Stimulated activated CD4-positive, alpha-beta T cell treated with anti-CD3 and anti-CD28 coated beads, Interleukin-2, amount 100 ng/mL, for 48 hours (primary cell): ENCODE data around the gene PLXNB3.
"Not testable (repeated sequence)": the region's sequence is repeated elsewhere in the genome, so short reads cannot be mapped to it uniquely, and the experiment has no call there.

Experiments used
- DNase-seq, 2 donors: peaks; one replicate each; pipeline ENCODE4 v3.0.0-alpha.2; 2020

Gene PLXNB3

GRCh38 chrX:153763989-153764755 is at the start of gene PLXNB3:
TSS of gene PLXNB3 (plus strand) at chrX:153764249. CDS start at chrX:153765536, 1,287 bp downstream.
- peak; percentile 65 to 83 for DNase-seq

DNA sequence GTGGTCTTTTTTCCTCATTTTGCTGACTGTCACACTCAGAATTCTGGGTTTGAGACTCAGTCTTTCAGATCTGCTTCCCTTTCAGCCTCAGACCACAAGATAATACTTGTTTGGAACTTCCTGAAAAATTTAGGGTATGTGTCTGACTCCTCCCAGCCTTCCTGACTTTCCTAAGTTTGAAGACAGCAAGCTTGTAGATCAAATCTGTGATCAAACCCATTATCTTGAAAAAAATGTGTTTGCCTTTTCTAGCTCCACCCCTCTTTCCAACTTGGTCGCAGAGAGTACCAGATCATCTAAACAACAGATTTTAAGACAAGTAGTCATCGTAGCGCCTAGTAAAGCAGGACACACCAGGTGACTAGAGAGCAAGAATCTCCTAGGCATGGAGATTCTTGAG is 49.8 kb upstream of the PLXNB3 start:
- DNase-seq = no peak

DNA sequence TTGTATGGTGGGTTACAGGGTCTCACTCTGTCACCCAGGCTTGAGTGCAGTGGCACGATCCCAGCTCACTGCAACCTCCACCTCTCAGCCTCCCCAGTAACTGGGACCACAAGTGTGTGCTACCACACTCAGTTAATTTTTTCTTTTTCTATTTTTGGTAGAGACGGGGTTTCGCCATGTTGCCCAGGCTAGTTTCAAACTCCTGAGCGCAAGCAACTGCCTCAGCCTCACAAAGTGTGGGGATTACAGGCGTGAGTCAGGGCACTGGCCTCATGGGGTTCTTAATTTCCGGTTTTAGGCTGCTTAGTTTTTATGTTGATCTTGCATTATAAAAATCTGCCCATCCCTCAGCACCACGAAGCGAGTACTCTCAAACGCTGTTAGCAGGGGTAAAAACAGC is 46.6 kb upstream of the PLXNB3 start:
- no peak for DNase-seq

DNA sequence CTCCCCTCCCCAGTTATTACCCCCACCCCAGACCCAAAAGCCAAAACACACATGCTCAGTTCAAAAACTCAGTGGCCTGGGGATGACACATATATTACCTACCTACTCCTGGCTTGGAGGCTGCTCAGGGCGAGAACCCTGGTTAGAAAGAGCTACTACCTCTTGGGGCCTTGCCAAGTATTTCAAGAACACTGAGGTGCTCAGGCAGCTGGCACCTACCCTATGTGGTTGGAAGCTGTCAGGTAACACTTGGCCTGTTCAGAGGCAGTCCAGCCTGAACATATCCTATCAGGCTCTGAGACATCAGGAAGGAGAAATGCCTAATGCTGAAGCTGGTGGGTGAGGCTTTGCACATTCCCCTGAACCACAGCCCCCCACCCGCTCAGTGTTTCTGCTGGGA is 44.8 kb upstream of the PLXNB3 start:
- DNase-seq = no peak

DNA sequence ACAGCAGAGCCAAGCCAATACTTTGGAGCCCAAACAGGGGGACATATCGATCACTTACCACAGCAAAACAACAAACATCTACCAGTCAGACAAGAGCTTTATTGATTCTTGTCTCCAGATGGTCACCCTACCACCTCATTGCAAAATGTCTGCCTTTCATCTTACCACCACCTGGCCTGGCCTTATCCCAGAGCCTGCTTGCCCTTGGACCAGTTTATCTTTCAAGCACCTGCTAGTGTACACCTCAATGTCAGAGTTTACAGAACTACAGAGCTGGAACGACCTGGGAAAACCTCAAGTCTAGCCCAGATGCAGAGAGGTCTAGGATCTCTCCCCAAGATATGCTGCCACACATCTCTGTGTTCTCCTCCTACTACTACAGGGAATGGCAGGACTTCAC is 44.3 kb upstream of the PLXNB3 start:
- no peak for DNase-seq

GRCh38 chrX:153722704-153723350 is 41.2 kb upstream of the PLXNB3 start:
- DNase-seq = no peak

DNA sequence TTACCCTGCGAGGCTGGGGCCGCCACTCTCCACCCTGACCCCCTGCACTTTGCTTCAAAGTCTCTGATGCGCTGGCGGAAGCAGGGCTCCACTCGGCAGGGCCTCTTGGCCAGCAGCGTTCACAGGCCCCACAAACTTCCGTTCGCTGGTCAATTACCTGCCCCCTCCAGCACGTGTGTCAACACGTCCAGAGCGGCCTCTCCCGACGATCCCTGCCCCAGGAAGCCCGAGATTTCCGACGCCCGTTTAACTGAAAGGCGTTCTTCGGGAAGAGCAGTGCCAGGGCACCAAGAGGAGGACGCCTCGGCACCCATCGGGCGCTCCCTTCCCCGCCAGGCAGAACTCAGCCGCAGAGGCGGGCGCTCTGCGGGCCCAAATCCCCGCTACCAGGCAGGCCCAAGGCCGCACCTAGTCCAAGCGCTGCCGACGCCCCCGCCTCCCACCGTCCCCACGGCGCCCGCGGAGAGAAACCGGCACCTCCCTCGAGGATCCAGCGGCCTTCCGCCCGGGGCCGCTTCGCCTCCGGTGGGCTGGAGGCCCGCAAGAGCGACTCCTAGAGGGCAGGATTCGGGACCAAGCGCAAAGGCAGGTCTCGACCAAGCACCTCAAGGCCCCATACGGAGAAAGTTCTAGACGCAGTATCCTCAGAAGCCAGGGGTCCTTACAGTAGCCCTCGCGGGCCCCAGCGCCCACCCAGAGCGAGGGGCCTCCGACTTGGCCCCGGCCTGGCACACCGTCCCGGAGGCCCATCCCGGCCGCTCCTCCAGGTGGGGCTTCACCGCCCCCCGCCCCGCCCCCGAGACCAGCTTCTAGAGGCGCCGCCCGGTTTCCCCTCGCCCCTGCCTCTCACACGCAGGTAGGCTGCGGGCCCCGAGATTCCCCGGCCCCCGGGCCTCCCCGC is 40.4 kb upstream of the PLXNB3 start:
- DNase-seq = peak; percentile 41 to 52

- DNase-seq = peak; percentile 79 to 84
Observed at GRCh38 chrX:153724252-153725038, 39.6 kb upstream of the PLXNB3 start, which contains the start of the genes ABCD1 and BCAP31. TSS of gene ABCD1 (plus strand) at chrX:153724856. CDS start at chrX:153725267, 411 bp downstream. TSS of gene BCAP31 (minus strand) at chrX:153724387. CDS start at chrX:153723244, 1,143 bp downstream.

DNA sequence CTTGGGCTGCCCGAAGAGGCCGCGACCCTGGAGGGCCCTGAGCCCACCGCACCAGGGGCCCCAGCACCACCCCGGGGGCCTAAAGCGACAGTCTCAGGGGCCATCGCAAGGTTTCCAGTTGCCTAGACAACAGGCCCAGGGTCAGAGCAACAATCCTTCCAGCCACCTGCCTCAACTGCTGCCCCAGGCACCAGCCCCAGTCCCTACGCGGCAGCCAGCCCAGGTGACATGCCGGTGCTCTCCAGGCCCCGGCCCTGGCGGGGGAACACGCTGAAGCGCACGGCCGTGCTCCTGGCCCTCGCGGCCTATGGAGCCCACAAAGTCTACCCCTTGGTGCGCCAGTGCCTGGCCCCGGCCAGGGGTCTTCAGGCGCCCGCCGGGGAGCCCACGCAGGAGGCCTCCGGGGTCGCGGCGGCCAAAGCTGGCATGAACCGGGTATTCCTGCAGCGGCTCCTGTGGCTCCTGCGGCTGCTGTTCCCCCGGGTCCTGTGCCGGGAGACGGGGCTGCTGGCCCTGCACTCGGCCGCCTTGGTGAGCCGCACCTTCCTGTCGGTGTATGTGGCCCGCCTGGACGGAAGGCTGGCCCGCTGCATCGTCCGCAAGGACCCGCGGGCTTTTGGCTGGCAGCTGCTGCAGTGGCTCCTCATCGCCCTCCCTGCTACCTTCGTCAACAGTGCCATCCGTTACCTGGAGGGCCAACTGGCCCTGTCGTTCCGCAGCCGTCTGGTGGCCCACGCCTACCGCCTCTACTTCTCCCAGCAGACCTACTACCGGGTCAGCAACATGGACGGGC is 38.8 kb upstream of the PLXNB3 start:
- DNase-seq = no peak

DNA sequence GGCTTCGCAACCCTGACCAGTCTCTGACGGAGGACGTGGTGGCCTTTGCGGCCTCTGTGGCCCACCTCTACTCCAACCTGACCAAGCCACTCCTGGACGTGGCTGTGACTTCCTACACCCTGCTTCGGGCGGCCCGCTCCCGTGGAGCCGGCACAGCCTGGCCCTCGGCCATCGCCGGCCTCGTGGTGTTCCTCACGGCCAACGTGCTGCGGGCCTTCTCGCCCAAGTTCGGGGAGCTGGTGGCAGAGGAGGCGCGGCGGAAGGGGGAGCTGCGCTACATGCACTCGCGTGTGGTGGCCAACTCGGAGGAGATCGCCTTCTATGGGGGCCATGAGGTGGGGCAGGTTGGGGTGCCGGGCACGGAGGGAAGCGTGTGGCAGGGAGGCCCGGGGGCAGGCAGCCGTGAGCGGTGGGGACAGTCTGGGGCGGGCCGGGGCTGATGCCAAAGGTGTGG is 38.2 kb upstream of the PLXNB3 start:
- DNase-seq = no peak

DNA sequence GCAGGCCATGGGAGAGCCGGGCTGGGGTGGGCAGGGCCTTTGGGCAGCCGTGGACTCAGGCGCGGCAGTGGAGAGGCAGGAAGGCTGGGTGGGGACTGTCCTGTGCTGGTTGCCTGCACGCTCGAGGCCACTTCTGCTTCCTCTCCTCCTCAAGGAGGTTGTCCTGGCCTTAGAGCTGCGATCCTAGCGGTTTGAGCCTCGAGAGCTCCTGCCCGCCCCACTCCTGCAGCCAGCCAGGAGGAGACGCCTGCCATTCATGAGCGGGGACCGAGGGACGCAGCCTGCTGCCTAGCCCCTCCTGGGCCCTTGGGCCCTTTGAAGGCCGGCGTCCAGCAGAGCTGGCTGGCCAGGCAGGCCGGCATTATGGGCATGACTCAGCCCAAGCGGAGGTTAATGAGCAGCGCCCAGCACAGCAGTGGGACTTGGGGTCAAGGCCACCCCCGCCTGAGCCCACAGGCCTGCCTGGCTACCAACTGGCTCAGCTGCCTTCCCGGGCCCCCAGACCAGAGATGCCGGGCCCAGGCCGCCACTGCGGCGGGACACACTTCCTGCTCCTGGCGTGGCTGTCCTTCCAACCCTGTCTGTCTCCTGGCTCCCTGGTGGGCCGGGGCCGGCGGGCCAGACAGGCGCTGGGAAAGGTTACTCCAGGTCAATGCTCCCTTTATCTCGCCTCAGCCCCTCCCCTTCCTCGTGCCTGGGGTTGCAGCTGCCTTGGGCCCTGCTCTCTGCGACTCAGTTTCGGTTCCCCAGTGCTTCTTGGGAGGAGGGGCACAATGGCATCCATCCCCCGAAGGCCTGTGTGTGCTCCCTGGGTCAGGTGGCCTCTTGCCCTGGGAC is 37.5 kb upstream of the PLXNB3 start:
- DNase-seq = no peak

DNA sequence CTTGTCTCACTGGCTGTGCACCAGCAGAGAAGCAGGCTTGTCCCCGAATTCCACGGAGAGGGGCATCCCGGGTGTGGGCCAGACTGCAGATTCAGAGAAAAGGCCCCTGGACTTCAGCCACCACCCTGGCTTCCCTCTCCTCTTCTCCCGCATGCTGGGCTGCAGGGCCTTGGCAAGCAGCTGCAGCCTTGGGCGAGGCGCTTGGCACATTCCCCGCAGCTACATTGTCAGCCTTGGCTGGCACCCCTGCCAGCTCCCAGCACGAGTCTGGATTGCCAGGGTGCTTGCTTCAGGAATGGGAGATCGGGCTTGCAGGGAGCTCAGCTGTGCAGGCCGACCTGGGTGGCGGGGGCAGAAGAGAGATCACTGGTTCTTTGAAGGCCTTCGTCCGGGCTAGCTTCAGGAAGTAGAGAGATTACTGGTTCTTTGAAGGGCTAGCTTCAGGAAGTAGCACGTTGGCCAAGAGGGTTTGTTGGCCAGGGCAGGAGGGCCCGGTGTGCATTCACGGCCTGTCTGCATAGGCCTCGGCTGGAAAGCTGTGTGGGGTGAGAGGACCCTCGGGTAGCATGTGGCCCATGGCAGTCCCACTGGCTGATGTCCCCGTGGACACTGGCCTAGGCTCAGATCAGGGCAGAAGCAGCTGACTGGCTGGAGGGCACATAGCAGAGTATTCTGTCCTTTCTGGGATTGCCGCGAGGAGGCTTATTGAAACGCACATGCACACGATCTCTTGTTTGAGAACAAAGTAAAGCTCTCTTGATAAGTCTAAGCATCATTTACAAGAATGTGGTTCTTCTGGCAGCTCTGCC is 36.7 kb upstream of the PLXNB3 start:
- no peak for DNase-seq

GRCh38 chrX:153728095-153728494 is 36.0 kb upstream of the PLXNB3 start:
- no peak for DNase-seq

- DNase-seq = no peak
Observed at GRCh38 chrX:153728951-153729631, 35.0 kb upstream of the PLXNB3 start.

- not testable (repeated sequence) for DNase-seq
Observed at GRCh38 chrX:153730115-153730514, 33.9 kb upstream of the PLXNB3 start.

- no peak for DNase-seq
Observed at GRCh38 chrX:153731117-153731844, 32.8 kb upstream of the PLXNB3 start.

GRCh38 chrX:153731845-153732215 is 32.2 kb upstream of the PLXNB3 start:
- DNase-seq = no peak

GRCh38 chrX:153732401-153732800 is 31.6 kb upstream of the PLXNB3 start:
- no peak for DNase-seq
